Measurements from ENCODE around the gene HTRA2.

The HTRA2 gene

GRCh38 chr2:74581463-74581862 is 51.7 kb downstream of the HTRA2 start:
- H3K27ac ChIP-seq, result no peak overlapping the region
- TF ChIP-seq, protein P1, sequence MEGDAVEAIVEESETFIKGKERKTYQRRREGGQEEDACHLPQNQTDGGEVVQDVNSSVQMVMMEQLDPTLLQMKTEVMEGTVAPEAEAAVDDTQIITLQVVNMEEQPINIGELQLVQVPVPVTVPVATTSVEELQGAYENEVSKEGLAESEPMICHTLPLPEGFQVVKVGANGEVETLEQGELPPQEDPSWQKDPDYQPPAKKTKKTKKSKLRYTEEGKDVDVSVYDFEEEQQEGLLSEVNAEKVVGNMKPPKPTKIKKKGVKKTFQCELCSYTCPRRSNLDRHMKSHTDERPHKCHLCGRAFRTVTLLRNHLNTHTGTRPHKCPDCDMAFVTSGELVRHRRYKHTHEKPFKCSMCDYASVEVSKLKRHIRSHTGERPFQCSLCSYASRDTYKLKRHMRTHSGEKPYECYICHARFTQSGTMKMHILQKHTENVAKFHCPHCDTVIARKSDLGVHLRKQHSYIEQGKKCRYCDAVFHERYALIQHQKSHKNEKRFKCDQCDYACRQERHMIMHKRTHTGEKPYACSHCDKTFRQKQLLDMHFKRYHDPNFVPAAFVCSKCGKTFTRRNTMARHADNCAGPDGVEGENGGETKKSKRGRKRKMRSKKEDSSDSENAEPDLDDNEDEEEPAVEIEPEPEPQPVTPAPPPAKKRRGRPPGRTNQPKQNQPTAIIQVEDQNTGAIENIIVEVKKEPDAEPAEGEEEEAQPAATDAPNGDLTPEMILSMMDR (conservative IDR thresholded peaks at IDR 0.05), result no peak

DNA sequence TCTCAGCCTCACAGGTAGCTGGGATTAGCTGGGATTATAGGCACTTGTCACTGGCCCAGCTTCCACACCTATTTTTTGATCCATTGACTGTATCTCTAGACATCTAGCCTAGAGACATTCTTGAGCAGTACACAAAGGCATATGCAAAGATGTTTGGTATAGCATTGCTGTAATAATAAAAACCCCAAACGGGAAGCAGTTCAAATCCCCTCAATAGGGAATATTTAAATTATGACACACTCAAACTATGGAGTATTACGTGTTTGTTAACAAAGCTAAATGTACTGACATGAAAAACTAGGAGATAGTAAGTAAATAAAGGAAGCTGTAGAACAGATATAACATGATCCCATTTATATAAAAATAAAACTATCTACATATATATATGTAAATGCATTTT is 52.5 kb downstream of the HTRA2 start:
- TF ChIP-seq, protein P1 (conservative IDR thresholded peaks at IDR 0.05), result no peak
- no peak overlapping the region for H3K27ac ChIP-seq
